ENCODE results near the gene EPHA5. TPM values are rescaled to one million over a fixed set of nuclear protein-coding genes. Genes with fewer than 3 reads are reported as not detected.

EPHA5 gene
- total RNA-seq, 1 experiment from 2014 or later: 2.0 TPM

DNA sequence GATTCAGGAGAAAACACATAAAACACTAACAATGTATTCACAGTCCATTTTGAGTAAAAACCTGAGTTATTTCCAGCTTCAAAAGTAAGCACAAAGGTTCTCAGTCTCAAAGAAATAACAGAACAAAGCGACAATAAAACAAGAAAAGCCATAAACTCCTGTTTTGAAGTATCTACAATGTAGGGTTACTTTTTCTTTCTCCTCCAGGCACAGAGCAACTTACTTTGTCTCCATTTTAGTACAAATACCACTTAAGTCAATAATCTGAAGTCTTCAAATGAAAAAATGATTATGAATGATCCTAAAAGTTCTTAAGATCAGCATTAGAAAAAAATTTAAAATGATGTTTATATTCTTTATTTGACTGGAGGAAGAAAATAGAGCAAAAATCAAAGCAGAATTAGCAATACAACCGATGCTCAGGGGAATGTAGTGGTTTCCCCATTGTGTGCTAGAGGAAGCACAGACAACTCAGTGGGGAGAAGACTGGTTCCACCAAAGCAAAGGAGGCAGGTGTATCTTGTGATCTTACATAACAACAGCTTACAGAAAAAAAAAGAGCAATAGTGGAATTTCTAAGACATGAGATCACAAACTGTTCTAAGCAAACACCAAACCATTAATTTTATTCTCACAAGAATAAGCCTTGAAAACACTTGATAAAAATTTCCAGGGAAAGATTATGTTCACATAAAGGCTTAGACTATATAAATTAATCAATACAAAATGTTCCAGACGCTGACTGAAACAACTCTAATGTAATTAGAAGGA, 35.1 kb downstream of the EPHA5 start:
- Histone ChIP-seq H3K4me1 (ENCODE audit: insufficient read depth, low read length) (no peaks in the 10 kb centered on the region), H3K9me2 (replicated peaks; ENCODE audit: low read length) (no peaks in the 10 kb centered on the region), H3K27me3 (ENCODE audit: low read length) (no peaks in the 10 kb centered on the region), H2AFZ (ENCODE audit: low read length) (no peak overlapping the region), H3K9me3 (ENCODE audit: low read length) (no peaks in the 10 kb centered on the region), H3K27ac (ENCODE audit: low read length) (no peak overlapping the region), H3K9ac (ENCODE audit: low read length) (no peak overlapping the region), H3K4me2 (ENCODE audit: low read length) (no peak overlapping the region), H3K79me2 (ENCODE audit: low read length) (no peaks in the 10 kb centered on the region), H3K4me3 (ENCODE audit: low read length) (no peak overlapping the region), H3F3A (ENCODE audit: low read length, unreplicated experiment) (no peaks in the 10 kb centered on the region), H4K20me1 (ENCODE audit: low read length) (no peaks in the 10 kb centered on the region), H3K36me3 (ENCODE audit: low read depth, low read length) (no peaks in the 10 kb centered on the region)
- TF ChIP-seq, protein P1, sequence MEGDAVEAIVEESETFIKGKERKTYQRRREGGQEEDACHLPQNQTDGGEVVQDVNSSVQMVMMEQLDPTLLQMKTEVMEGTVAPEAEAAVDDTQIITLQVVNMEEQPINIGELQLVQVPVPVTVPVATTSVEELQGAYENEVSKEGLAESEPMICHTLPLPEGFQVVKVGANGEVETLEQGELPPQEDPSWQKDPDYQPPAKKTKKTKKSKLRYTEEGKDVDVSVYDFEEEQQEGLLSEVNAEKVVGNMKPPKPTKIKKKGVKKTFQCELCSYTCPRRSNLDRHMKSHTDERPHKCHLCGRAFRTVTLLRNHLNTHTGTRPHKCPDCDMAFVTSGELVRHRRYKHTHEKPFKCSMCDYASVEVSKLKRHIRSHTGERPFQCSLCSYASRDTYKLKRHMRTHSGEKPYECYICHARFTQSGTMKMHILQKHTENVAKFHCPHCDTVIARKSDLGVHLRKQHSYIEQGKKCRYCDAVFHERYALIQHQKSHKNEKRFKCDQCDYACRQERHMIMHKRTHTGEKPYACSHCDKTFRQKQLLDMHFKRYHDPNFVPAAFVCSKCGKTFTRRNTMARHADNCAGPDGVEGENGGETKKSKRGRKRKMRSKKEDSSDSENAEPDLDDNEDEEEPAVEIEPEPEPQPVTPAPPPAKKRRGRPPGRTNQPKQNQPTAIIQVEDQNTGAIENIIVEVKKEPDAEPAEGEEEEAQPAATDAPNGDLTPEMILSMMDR (conservative IDR thresholded peaks at IDR 0.05; ENCODE audit: low read depth, low read length): no peak
- POLR2A ChIA-PET (ENCODE audit: unreplicated experiment): no interaction called here
- no TSS peak for BruUV-seq (replicated peaks)
- ATAC-seq (no peak), DNase-seq (no peak)
- CTCF ChIA-PET: interaction anchor here (0.7 kb wide), 1 partner anchor 41 kb away, joined by 4 read pairs; no protein-coding TSS in a partner anchor
- intact Hi-C loops (cut with micrococcal nuclease): no loop called here

- Histone ChIP-seq H3K27me3 (ENCODE audit: low read length) (no peaks in the 10 kb centered on the region), H2AFZ (ENCODE audit: low read length) (no peak overlapping the region), H3K4me1 (ENCODE audit: insufficient read depth, low read length) (peaks cover 14% of the 10 kb centered on the region), H3K9me2 (replicated peaks; ENCODE audit: low read length) (no peaks in the 10 kb centered on the region), H3K9me3 (ENCODE audit: low read length) (no peaks in the 10 kb centered on the region), H3K9ac (ENCODE audit: low read length) (peak overlapping the region; percentile 7), H3K36me3 (ENCODE audit: low read depth, low read length) (no peaks in the 10 kb centered on the region), H3K4me2 (ENCODE audit: low read length) (peak overlapping the region; percentile 28), H3F3A (ENCODE audit: low read length, unreplicated experiment) (no peaks in the 10 kb centered on the region), H3K4me3 (ENCODE audit: low read length) (no peak overlapping the region), H3K27ac (ENCODE audit: low read length) (peak overlapping the region; percentile 40), H4K20me1 (ENCODE audit: low read length) (no peaks in the 10 kb centered on the region), H3K79me2 (ENCODE audit: low read length) (no peaks in the 10 kb centered on the region)
- CTCF ChIA-PET: no interaction called here
- peak; percentile 49 for ATAC-seq
- no peak for TF ChIP-seq EZH2phosphoT487 (IDR thresholded peaks at IDR 0.05; ENCODE audit: borderline replicate concordance, low read length)
- TF ChIP-seq EZH2 (IDR thresholded peaks at IDR 0.05; ENCODE audit: low read length, unreplicated experiment): no peak
- TF ChIP-seq, protein P1 (conservative IDR thresholded peaks at IDR 0.05; ENCODE audit: low read depth, low read length): no peak
- intact Hi-C loops (cut with micrococcal nuclease): loop anchor here (5.0 kb wide), 1 partner anchor 43 kb away; no protein-coding TSS in a partner anchor
- no TSS peak for BruUV-seq (replicated peaks)
- DNase-seq: peak; percentile 52
- POLR2A ChIA-PET (ENCODE audit: unreplicated experiment): no interaction called here
Measured at GRCh38 chr4:65624651-65625050, 45.6 kb downstream of the EPHA5 start.

GRCh38 chr4:65623506-65623905, 46.8 kb downstream of the EPHA5 start:
- peak overlapping the region; percentile 7; the same call in 1 of the 2 replicates for H3K9ac ChIP-seq (ENCODE audit: low read length)
- CTCF ChIA-PET: no interaction called here
- H2AFZ ChIP-seq (ENCODE audit: low read length): no peak overlapping the region
- peak overlapping the region; percentile 30; the same call in 1 of the 2 replicates for H3K4me2 ChIP-seq (ENCODE audit: low read length)
- H3K9me2 ChIP-seq (replicated peaks; ENCODE audit: low read length): no peaks in the 10 kb centered on the region
- H3K4me1 ChIP-seq (ENCODE audit: insufficient read depth, low read length): peaks cover 14% of the 10 kb centered on the region
- H3K36me3 ChIP-seq (ENCODE audit: low read depth, low read length): no peaks in the 10 kb centered on the region
- TF ChIP-seq, protein P1 (conservative IDR thresholded peaks at IDR 0.05; ENCODE audit: low read depth, low read length): no peak
- no peak for TF ChIP-seq EZH2 (IDR thresholded peaks at IDR 0.05; ENCODE audit: low read length, unreplicated experiment)
- TF ChIP-seq EZH2phosphoT487 (IDR thresholded peaks at IDR 0.05; ENCODE audit: borderline replicate concordance, low read length): no peak
- H3K27ac ChIP-seq (ENCODE audit: low read length): peak overlapping the region; percentile 40
- intact Hi-C loops (cut with micrococcal nuclease): loop anchor here (5.0 kb wide), 1 partner anchor 44 kb away; no protein-coding TSS in a partner anchor
- POLR2A ChIA-PET (ENCODE audit: unreplicated experiment): no interaction called here
- no peaks in the 10 kb centered on the region for H3K79me2 ChIP-seq (ENCODE audit: low read length)
- H3K9me3 ChIP-seq (ENCODE audit: low read length): no peaks in the 10 kb centered on the region
- ATAC-seq (peak; percentile 80), DNase-seq (peak; percentile 83)
- H3F3A ChIP-seq (ENCODE audit: low read length, unreplicated experiment): no peaks in the 10 kb centered on the region
- no peaks in the 10 kb centered on the region for H3K27me3 ChIP-seq (ENCODE audit: low read length)
- no peaks in the 10 kb centered on the region for H4K20me1 ChIP-seq (ENCODE audit: low read length)
- no peak overlapping the region for H3K4me3 ChIP-seq (ENCODE audit: low read length)
- no TSS peak for BruUV-seq (replicated peaks)

Data from PC-3 (cell line).